WERI-Rb-1 (cell line): ENCODE data around the gene MSMP.

Experiments used
- DNase-seq: peaks from one replicate; pipeline ENCODE4 v3.0.0-alpha.2; 2020
- H3K27ac ChIP-seq: fragments of 250-450 bp; sonication (Bioruptor Pico); 2 replicates; pipeline ENCODE4 v1.5.1; 2020; ENCODE audit warnings: mild to moderate bottlenecking, moderate library complexity
- H3K27me3 ChIP-seq: fragments of 250-450 bp; sonication (Bioruptor Pico); 2 replicates; pipeline ENCODE4 v1.5.1; 2021; ENCODE audit warnings: mild to moderate bottlenecking, low read depth, moderate library complexity; ENCODE audit not compliant: insufficient read depth, severe bottlenecking
- H3K36me3 ChIP-seq: fragments of 250-450 bp; sonication (Bioruptor Pico); 2 replicates; pipeline ENCODE4 v1.5.1; 2020; ENCODE audit warnings: mild to moderate bottlenecking, moderate library complexity
- H3K4me3 ChIP-seq: 2 replicates; pipeline ENCODE4 v1.5.1; 2011; ENCODE audit warnings: low read depth, mild to moderate bottlenecking, control low read depth, low read length
- H3K9me3 ChIP-seq: fragments of 250-450 bp; sonication (Bioruptor Pico); 2 replicates; pipeline ENCODE4 v1.5.1; 2021; ENCODE audit warnings: mild to moderate bottlenecking, moderate library complexity; ENCODE audit not compliant: severe bottlenecking
- CTCF ChIP-seq: IDR thresholded peaks from 2 replicates; pipeline ENCODE4 v1.5.1; 2011; ENCODE audit warnings: low read depth, mild to moderate bottlenecking, control low read depth, inconsistent platforms, low read length

MSMP gene

GRCh38 chr9:35795695-35796094 is 41.6 kb upstream of the MSMP start:
- no peak for TF ChIP-seq CTCF
- H3K9me3 ChIP-seq = no peaks in the 10 kb centered on the region
- no peak overlapping the region for H3K4me3 ChIP-seq
- H3K27me3 ChIP-seq = no peaks in the 10 kb centered on the region
- no peak for DNase-seq
- H3K27ac ChIP-seq = no peak overlapping the region
- peaks cover 59% of the 10 kb centered on the region for H3K36me3 ChIP-seq

- DNase-seq = peak; percentile 70
- Histone ChIP-seq H3K4me3 (peak overlapping the region; percentile 18), H3K27me3 (no peaks in the 10 kb centered on the region), H3K9me3 (no peaks in the 10 kb centered on the region), H3K36me3 (peaks cover 36% of the 10 kb centered on the region), H3K27ac (peak overlapping the region; percentile 57)
- TF ChIP-seq CTCF = no peak
Measured at GRCh38 chr9:35793461-35793860, 39.4 kb upstream of the MSMP start.

- DNase-seq = no peak
- Histone ChIP-seq H3K27ac (peak overlapping the region; percentile 57), H3K9me3 (no peaks in the 10 kb centered on the region), H3K4me3 (peak overlapping the region; percentile 18), H3K27me3 (no peaks in the 10 kb centered on the region), H3K36me3 (peaks cover 35% of the 10 kb centered on the region)
- no peak for TF ChIP-seq CTCF
Measured at GRCh38 chr9:35792826-35793225, 38.8 kb upstream of the MSMP start.

GRCh38 chr9:35792024-35792813 is 38.1 kb upstream of the MSMP start:
- no peak for TF ChIP-seq CTCF
- no peak for DNase-seq
- Histone ChIP-seq H3K27me3 (no peaks in the 10 kb centered on the region), H3K4me3 (peak overlapping the region; percentile 63), H3K9me3 (no peaks in the 10 kb centered on the region), H3K27ac (peak overlapping the region; percentile 89), H3K36me3 (peaks cover 34% of the 10 kb centered on the region)

GRCh38 chr9:35791297-35791921 is 37.3 kb upstream of the MSMP start, which contains the start of gene NPR2:
NPR2 (plus strand) TSS chr9:35791591; CDS start chr9:35792409, 818 bp downstream.
- no peak for TF ChIP-seq CTCF
- H3K4me3 ChIP-seq = peak within 1 kb of the TSS; percentile 66
- no peak for DNase-seq

More at GRCh38 chr9:35791297-35791921, 37.3 kb upstream of the MSMP start, which contains the start of gene NPR2:
- peak within 1 kb of the TSS; percentile 98 for H3K27ac ChIP-seq
- no peaks in the 10 kb centered on the region for H3K27me3 ChIP-seq
- no peaks in the 10 kb centered on the region for H3K9me3 ChIP-seq
- H3K36me3 ChIP-seq = peaks cover 27% of the 10 kb centered on the region
